Activated T-helper 1 cell treated with anti-CD3 and anti-CD28 coated beads, Interleukin-2, amount 50 U/mL, for 16 hours (primary cell): ENCODE measurements around the gene FRMPD2.
"Not testable (repeated sequence)": the region's sequence is repeated elsewhere in the genome, so short reads cannot be mapped to it uniquely, and the experiment has no call there.

Source experiments
- DNase-seq, 2 donors: peaks; one replicate each; pipeline ENCODE4 v3.0.0-alpha.2; 2020; ENCODE audit warnings: low read depth in 1 of 2, low spot score in 1 of 2

The FRMPD2 gene

DNA sequence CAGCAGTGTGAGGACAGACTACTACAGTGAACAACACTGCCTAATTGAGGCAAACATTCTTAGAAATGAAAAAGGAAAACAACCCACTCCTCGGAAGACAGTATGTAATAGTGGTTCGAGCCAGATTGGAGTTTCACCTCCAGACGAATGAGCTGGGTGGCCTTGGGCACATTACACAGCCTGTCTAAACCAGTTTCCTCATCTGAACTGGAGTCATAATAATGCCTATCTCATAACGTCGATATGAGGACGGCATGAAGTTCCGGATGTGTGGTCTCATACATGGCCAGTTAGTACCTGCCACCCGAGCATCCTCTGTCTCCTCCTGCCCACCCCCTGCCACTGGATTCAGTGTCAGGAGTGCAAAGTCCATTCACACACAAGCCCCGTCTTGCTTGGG is 15.8 kb upstream of the FRMPD2 start:
- no peak for DNase-seq

DNA sequence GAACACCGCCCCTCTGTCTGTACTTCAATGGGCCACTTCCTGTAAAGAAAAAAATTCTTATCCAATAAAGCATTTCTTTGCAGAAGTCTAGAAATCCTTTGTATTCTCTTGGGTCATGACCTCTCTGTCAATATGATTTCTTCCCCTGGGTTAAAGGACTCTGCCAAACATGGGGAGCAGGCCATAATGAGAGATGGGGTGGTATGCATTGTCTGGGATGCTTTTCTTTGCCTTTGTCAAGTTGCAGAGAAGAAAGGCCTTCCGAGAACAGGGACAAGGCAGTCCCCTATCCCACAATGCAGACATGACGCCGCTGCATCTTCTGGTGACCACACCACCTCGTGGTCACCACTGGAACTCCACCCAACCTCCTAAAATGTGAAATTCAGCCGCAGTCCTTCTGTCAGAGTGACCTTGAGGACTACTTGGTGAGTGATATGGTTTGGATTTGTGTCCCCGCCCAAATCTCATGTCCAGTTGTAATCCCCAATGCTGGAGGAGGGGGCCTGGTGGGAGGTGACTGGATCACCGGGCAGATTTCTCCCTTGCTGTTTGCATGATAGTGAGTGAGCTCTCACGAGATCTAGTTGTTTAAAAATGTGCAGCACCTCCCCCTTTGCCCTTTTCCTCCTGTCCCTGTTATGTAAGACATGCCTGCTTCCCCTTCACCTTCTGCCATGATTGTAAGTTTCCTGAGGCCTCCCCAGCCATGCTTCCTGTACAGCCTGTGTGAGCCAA is 15.2 kb upstream of the FRMPD2 start:
- peak in 1 of 2 donors; percentile 7 for DNase-seq

DNA sequence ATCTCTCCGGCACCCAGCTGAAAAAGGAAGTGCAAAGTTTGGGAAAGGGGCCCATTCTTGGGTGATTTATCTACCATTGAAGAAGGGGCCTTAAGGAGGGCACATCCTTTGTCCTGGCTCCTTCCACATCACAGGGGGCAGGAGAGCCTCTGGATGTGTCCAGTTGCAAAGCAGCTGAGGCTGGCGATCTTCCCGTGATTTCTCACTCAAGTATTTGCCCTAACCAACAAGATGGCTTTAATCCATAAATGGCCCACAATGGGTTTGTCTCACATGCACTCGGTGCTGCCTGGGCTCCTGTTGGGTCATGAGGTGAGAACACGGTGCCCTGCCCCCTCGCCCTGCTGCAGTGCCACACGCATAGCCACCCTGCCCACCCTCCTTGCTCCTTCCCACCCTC is 14.2 kb upstream of the FRMPD2 start:
- no peak for DNase-seq

DNA sequence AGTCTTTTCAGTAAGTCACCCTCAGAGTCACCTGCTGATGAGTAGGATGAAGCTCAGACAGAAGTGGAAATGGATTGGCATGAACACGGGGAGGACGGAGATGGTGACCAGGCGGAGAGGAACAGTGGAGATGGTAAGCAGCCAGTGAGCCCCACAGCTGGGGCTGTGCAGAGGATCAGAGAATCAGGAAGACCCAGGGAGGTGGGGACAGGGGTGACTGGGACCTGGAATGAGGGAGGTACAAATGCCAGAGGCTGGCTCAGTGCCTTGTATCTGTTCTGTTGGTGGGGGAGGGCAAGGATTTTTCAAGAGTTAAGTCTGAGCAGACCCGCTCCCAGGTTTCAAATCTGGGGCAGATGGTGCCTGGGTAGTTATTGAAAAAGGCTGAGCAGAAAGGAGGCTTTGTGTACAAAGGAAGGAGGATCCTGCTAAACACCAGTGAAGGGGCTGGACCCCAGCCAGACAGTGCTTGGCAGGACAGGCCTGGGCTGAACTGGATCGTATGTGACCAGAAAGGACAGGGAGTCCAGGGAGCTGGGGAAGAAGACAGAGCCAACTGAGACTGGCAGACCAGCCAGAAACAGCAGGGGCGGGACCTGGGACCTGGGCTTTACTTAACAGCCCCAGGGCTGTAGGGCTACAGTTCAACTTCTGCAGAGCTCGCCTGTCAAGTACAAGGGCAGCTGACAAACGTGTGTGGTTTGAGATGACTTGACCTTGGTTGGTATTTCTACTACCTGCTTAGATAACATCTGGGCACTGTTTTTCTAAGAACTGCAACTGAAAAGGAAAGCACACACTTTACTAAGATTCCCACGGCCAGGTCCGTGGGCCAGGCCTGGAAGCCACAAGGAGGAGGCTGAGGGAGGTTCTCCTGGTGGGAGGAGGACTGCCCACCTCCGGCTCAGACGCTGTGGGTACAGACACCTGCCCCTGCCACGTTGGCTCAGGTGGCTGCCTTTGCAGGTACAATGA is 13.2 kb upstream of the FRMPD2 start:
- no peak for DNase-seq

DNA sequence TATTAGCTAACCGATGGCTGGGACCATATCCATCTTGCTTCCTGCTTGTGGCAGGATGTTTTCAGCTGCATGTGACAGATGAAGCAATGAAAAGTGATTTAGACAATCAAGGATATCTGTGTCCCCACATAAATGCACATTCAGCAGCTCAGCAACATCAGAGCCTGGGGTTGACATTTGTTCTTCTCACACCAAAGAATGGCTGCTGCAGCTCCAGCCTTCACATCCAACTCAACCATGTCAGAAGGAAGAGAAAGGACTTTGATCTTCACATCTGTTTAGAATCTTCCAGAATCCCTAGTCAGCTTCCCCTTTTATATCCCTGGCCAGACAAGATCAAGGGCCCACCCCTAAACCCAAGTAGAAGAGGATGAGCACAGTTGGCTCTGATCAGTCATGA is 11.9 kb upstream of the FRMPD2 start:
- no peak for DNase-seq

DNA sequence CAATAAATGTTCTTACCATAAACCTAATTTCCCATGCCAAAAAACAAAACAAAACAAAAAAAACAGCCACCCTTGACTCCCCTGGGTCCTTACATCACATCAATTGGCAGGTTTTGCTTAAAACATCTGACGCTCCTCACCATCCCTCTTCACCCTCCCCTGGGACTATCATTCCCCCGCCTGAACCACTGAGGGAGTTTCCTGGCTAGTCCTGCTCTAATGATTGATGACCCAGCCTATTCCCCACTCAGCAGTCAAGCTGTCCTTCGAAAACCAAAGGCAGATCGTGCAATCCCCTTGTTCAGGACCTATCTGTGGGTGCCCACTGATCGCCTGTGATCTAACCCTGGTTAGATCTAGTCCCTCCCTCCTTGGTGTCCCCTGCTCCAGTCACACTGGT is 11.2 kb upstream of the FRMPD2 start:
- no peak for DNase-seq

DNA sequence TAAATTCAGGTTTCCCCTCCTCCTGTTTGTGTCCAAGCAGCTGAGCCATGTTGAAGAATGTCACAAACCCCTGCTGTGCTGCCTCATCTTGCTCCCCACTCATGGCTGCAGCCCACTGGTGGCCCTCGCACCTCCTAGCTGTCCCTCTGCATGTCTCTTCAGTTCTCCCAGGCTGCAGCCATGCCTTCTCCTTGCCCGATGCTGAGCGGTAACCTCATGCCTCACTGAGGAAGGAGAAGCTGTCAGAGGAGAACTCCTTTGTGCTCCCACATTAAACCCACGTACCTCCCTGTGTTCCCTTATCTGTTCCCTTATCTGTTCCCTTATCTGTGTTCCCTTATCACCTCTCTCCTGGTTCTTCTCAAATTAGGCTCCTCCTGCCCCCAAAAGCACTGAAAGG is 10.3 kb upstream of the FRMPD2 start:
- DNase-seq = no peak

DNA sequence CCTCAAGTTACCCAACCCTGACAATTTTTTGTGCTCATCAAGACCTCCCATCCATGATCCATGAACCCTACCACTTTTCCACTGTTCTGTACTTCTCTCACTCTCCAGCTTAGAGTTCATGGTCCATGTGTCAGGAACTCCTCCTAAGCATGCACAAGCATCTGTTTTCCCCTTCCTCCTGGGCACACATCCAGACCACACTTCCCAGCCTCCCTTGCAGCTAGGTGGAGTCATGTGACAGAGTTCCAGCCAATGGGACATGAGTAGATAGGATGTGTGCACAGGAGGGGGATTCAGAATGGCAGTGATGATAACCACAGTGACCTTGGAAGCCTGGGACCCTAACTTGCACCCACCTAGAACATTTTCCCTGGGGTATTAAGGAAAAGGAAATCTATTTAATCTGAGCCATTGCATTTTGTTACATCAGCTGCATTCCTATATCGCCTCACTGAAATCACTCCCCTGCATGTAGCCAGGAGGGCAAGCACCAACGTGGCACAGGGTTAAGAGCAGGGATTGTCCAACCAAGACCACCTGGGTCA is 9.6 kb upstream of the FRMPD2 start:
- no peak for DNase-seq

DNA sequence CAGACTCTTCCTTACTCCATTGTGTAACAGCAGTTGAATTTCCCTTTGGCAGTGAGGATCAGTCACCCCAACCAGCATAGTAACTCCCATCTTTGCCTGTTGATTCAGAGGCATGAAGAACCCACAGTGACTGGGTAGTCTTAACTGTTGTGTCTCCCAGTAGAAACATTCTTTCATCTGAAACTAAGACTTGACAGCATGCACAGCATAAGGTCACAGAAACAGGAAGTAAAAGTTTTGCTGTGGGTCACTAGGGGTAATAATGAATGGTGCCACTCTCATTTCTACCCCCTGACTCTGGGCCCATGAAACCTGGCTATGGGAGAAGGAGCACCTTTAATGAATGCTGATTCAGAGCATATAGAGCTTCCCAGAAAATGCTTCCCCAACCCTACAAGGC is 8.3 kb upstream of the FRMPD2 start:
- DNase-seq = no peak

DNA sequence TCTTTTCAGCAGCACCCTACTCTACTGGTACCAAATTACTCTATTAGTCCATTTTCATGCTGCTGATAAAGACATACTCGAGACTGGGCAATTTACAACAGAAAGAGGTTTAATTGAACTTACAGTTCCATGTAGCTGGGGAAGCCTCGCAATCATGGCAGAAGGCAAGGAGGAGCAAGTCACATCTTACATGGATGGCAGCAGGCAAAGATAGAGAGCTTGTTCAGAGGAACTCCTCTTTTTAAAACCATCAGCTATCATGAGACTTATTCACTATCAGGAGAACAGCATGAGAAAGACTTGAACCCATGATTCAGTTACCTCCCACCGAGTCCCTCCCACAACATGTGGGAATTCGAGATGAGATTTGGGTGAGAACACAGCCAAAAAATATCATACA is 7.2 kb upstream of the FRMPD2 start:
- DNase-seq = not testable (repeated sequence)

DNA sequence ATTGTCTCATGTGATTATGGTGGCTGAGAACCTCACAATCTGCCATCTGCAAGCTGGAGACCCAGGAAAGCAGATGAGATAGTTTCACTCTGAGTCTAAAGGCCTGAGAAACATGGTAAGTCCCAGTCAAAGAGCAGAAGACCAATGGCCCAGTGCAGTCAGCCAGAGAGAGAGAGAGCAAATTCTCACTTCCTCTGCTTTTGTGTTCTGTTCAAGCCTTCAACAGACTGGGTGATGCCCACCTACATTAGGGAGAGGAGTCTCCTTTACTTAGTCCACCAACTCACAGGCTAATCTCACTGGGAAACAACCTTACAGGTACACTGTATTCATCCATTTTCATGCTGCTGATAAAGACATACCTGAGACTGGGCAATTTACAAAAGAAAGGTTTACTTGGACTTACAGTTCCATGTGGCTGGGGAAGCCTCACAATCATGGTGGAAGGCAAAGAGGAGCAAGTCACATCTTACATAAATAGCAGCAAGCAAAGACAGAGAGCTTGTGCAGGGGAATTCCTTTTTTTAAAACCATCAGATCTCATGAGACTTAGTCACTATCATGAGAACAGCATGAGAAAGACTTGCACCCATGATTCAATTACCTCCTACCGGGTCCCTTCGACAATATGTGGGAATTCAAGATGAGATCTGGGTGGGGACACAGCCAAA is 4.7 kb upstream of the FRMPD2 start:
- no peak for DNase-seq

DNA sequence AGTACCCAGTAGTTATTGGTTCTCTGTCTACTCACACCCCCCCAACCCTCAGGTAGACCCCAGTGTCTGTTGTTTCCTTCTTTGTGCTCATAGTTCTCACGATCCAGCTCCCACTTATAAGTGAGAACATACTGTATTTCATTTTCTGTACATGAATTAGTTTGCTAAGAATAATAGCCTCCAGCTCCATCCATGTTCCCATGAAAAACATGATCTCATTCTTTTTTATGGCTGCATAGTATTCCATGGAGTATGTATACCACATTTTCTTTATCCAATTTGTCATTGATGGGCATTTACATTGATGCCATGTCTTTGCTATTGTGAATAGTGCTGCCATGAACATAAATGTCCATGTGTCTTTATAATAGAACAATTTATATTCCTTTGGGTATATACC is 2.6 kb upstream of the FRMPD2 start:
- DNase-seq = no peak

DNA sequence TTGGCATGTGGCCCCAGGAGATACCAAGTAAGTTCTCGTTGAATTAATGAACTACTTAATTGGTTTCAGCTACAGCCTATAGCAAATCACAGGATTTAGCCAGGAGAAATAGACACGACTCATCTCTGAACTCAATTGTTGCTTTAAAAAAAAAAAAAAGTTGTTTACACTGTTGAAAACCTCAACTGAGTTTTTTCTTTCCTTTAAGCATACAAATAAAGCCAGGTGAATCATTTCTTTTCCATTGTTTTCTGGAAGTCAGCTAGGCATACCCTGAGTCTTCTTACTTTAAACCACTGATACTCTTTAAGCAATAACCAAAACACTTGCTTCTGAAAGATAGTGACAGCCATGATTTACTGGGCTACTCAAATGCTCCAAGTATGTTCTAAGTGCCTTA is 755 bp downstream of the FRMPD2 start:
- DNase-seq = no peak

DNA sequence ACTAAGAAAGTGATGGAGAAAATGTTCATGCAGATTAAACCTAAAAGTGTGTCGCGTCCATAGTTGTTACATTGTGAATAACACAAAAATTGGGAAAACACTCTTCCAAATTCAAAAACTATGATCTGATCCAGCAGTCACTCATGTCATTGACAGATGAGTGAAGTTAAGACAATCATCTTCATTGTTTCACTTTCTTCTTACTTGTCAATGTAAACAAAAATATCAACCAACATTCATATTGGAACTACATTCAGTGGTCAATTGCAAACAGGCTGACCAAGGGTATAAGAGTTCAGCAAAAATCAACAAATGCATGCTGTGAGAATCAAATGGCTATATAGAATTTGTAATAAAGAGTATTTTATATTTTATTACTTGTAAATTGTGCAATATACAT is 1.8 kb downstream of the FRMPD2 start:
- DNase-seq = no peak

DNA sequence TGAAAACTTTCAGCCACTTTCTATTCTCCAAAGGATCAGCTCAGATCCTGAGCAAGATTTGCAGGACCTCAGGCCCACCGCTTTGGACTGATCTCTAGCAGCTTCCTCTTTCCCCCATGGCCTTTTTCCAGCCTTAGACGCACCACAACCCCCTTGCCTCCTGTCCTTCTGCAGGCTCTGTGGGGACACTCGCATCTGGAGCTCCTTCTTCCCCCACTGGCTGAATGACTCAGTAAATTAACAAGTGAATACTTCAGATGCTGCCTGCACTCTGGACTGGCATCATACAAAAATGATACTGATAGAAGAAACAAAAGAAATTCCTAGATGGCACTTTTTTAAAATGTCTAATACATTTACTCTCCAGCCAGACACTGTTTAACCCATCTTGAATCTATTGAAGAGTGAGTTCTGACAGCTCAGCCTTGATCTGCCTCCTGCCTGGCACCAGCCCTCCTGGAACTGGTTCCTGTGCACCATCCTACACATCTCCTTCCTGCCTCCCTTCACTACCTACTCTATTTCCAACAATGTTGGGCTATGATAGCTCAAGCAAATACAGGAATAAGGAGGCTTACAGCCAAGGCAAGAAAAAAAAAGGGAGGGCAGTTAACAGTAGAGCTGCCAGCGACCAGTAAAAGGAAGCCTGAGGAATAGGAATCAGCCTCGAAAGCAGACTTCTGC is 3.3 kb downstream of the FRMPD2 start:
- DNase-seq = no peak

DNA sequence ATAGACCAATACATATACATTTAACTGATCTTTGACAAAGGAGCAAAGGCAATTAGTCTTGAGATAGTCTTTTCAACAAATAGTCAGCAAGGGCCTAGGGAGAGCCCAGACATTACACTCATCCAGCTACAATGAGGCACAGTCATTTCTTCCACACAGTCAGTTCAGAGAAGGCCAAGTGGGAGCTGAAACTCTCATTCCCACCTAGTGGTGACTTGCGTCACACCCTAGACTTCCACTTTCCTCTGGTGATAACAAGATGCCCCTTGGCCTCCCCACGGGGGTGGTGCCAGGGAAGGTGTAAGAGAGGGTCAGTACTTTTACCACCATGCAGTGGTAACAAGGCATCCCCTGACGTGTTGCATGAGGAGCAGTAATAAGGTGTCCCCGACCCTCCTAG is 8.0 kb downstream of the FRMPD2 start:
- no peak for DNase-seq

DNA sequence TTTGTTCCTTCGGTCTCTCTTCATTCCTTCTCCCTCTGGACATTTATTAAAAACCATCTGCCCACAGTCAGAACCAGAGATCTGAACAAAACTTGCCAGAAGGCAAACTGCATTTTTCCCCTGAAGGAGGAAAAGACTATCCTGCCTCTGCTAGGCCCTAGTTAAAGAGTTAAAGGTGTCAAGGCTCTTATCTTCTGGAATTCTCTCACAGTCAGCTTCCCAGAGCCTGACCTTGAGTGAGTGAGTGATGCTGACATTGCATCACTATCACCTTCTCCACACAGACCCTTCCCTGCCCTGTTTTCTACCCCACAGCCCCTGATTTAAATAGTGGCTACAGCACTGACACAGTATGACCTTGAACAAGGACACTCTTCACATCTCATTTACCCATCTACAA is 16.4 kb downstream of the FRMPD2 start:
- DNase-seq = no peak

DNA sequence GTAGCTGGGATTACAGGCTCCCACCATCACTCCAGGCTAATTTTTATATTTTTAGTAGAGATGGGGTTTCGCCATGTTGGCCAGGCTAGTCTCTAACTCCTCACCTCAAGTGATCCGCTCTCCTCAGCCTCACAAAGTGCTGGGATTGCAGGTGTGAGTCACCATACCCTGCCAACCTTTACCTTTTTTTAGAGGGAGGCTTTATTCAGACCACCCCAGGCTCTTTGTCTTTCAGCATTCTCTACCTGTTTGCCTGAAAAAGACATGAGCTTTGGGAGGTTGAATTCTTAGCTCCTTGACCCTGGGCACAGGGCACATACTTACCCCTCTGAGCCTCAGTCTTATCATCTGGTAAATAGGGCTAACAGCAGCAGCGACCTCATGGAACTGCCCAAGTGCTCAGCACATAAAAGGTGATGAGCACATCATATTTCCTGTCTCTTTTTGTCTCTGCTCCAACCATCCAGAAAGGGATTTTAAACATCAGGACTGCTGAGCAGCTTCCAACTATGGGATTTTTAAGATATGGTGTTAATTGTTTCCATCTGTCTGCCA is 17.0 kb downstream of the FRMPD2 start:
- no peak for DNase-seq

DNA sequence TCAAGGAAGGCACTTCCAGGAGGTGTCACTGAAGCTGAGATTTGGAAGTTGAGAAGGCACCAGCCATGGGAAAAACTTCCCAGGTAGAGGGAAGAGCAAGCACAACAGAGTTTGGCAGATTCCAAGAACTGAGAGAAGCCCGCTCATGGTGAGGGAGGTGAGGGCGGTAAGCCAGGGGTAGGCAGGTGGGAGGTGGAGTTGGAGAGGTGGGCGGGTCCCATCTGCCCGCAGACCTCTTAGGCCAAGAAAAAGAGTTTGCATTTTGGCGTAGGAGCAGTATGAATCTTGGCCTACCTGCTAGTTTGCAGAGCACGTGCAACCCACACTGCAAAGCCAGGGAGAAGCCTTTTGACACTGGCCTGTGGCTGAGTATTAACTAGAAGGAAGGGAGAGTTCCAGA is 18.8 kb downstream of the FRMPD2 start:
- DNase-seq = no peak

DNA sequence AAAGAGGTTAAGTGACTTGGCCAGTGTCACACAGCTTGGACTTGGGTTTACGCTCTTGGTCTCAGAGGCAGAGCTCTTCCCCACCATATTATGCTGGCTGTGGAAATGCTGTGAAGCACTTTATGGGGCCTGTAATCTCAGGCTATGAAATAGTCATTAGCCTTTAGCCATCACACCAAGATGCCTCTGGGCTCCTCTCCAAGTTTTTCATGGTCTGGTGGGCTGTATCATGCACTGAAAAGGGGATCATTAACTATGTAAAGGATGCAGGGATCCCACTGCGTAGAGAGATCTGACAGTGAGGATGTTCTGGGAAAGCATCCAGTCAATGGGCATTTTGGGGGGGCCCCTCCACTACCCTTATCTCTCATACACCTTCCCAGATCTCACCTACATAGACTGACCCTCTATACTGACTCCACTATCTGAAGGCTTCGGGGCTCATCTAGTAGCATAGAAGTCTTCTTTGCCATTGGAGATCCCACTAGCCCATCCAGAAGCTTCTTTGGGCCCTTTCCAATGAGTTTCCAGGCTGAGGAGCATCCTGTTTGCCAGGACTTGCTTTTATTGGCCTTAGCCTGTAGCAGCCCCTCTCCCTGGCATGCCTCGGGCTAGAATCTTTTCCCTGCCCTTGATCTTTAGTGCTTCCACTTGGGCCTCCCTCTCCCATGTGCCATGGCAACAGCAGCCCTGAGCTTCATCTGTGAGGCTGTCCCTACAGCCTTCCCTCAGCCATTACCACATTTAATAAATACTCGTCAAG is 19.6 kb downstream of the FRMPD2 start:
- no peak for DNase-seq
